Measurements from ENCODE around the gene CH25H.
A peak's percentile ranks its signal among the peaks of the same experiment; 100 is the strongest.
"Not testable (repeated sequence)": the region's sequence is repeated elsewhere in the genome, so short reads cannot be mapped to it uniquely, and the experiment has no call there.

Gene CH25H

DNA sequence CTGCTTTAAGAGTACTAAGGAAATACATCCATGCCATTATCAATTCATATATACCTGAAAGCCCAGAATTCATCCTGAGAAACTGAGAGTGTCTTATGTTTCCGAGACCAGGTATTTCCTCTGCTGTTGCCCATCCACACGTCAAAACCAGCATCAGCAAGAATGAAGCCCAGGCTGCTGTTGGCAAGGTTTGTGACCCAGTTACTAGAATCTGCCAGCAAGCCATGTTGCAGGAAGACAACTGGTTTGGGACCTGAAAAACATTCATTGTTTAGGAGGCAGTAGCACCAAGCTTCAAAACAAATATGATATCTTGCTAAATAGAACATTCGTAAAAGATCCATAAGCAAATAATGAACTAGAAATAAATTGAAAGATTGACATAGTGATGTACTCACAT, 21.0 kb upstream of the CH25H start:
- DNase-seq, result no peak

DNA sequence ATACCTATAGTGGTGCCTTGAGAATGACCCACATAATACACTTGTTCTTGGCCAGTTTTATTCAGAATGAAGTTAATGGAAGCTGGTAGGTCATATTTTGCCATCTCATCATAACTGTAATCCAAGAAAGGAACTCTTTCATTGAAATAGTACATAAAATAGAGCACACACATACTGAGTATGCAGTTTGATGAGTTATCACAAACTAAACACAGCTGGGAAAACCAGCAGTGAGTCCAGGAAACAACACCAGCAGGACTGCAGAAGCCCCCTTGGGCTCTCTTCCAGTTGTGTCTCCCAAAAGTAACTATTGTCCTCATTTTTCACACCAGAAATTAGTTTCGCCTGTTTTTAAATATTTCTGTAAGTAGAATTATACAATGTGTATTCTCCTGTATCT, 19.8 kb upstream of the CH25H start:
- no peak for DNase-seq

DNA sequence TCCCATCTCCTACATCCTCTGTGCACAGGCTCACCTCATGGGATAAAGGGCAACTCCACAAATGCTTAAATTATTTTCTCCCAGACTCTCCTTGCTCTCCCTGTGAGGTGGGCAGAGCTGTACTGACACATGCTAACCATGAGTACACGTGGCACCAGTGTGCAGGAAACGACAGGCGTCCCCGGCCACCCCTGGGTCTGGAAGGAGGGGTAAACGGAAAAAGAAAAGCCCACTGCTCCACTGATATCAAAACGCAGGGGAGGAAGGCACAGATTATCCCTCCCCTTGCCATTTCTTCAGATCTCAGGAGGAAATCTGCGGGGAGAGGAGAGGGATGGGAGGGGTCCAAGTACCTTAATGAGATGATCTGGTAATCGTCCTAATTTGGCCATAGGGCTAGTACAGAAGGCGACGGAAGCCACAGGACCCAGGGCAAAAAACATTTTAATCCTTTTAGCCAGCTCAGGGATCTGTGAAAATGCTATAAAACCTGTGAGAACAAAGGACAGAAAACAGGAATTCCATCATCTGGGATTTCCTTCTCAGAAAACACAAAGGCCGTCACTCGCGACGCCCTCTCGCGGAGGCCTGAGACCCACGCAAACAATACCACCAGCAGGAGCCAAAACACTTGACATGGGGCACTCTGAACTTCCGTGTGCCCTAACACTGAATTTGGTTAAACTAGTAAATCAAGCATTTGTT, 17.8 kb upstream of the CH25H start:
- DNase-seq, result no peak

DNA sequence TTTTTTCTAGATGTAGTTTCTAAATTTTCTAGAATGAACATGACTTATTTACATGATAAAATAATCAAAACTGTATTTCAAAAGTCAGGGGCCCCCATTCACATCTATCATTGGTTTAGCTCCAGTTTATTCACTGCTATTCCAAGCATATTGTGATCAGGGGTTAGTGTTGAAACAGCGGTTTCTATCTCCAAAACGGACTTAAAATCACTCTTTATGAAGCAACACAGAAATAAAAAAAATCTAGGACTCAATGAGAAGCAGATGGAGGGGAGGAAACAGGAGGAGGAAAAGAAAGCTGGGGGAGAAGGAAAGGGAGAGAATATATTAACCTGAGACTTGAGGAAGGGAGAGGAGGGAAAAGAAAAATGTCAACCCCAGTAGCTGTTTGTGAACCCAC, 14.8 kb upstream of the CH25H start:
- DNase-seq, result no peak

DNA sequence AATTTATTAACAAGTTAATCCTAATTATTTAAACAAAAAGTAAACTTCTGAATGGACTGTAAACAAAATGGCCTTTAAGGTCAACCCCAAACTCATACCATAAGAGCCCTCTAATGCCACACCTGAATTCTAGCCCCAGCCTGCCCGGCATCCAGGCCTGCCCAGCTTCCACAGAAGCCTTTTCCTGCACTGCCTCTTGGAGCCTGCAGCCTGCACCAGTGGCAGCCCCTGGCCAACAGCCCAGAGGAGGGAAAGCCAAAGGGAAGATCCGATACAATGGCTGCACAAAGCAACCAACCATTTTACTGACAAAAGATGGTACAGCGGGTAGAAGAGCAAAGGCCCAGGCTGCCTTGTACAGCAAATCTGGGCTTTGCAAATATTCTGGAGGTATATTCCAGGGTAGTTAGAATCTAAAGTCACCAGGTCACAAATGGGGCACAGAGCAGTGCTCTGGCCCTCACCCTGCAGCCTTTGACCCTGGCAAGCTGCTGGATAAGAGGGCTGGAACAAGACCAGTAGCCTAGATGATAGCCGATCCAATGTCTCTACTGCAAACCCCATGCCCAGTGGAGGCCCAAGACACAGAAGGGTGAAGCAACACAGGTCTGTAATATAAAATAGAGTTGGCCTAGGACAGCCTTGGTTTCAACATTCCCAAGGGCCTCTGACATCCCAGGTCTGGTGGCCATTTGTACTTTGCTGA, 12.5 kb upstream of the CH25H start:
- DNase-seq, result no peak

DNA sequence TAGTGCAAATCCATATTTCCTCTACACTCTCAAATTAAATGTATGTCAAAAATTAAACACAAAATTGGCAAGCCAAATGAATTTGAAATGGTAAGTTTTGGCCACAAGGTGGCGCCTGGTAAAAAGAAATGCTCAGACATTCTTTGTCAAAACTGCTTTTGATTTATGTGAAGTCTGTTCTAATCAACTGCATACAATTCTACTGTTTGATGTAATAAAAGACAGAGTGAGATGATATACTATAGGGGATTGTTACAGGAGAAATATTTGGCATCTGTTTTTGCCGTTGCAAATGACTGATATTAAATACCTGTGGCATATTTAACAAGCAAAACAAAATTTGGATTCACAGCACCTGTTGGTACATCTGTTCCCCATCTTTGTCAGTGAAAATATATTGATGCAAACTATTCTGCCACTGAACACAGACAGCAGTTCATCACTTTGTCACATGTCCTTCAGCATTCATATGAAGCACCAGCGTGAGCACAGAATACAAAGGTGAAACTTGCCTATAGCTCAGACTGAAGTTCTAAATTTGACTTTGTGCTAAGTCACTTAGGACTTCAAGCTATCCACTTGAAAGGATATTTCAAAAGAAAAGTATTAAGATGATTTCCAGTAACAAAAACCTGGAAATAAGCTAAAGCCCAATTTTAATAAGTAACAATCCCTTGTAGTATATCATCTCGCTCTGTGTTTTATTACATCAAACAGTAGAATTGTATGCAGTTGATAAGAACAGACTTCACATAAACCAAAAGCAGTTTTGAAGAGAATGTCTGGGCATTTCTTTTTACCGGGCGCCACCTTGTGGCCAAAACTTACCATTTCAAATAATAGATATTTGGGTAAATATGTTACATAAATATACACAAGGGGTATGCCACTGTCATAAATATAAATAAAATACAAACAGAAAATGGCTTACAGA, 10.2 kb upstream of the CH25H start:
- DNase-seq, result peak; percentile 72

DNA sequence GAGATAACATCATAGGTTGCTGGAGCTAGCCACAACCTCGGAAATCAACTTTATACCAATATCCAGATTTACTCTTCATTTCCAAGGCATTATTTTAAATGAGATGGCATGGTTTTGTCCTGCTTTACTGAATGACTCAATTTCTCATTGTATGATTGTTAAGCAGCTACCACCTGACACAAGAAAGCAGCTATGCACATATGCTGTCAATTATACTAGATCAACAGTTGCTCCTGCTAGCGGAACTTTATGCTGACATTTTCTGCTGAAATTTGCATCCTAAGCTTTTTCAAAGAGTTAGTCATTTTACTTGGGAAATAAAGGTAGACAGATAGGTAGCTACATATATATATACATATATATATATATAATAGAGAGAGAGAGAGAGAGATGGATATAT, 8.9 kb upstream of the CH25H start:
- DNase-seq, result no peak

DNA sequence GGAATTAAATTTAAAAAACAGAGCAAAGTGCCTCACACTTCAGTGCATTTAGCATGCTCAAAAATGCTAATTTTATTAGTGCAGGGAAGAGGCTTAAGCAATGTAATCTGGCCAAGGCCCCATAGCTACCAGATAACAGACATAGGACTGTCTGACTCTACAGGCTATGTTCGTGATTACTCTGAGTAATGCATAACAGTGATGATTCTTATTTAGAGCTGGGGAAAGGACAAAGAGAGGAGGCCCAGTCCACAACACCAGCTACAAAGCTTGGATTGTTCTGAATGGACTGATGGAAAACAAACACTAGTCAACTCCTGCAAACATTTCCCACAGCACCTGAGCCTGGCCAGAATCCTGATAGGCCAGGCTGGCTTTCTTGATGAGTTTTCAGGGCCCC, 8.4 kb upstream of the CH25H start:
- DNase-seq, result no peak

DNA sequence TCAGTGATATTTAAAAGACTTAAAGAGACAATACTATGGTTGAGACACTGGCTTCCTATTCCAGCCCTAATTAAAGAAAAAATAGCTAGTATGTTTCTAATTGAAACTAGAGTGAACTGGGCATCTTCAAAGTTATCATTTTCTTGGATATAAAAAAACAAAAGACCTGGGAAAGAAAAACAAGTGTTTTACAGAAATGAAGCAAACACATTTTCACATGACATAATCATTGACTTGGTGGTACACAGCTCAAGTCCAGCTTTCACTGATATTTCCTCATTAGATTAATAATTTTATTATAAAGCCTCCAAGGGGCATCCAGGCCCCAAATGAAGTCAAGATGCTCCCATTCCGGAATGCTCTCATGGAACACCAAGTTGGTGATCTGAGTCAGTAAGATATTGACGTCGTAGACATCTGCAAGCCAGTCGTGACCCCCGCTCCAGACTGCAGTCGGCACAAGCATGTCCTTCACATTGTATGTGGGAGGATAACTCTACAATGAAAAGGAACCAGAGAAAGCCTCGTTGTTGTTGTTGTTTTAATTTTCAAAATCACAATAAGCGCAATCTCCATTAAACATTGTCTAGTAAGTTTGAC, 7.5 kb upstream of the CH25H start:
- no peak for DNase-seq

DNA sequence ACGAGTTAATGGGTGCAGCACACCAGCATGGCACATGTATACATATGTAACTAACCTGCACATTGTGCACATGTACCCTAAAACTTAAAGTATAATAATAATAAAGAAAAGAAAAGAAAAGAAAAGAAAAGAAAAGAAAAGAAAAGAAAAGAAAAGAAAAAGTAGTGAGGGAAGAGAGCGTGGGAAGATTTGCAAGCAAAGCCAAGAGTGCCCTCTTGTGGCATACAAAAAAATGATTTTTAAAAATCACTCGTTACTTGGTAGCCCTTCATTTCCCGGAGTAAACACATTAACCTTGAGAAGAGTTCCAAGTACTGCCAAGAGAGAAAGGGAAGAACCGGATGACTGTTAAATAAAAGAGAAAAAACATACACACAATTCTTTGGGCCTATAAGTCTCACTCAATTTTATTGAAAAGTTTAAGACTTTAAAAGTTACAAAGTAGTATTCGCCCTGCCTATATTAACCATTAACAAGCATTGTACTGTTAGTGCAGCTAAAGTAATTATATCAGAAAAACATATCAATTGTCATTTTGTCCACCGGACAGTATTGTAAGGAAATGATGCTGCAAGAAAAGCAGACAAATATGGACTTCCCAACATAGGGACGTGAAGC, 6.2 kb upstream of the CH25H start:
- peak; percentile 64 for DNase-seq

DNA sequence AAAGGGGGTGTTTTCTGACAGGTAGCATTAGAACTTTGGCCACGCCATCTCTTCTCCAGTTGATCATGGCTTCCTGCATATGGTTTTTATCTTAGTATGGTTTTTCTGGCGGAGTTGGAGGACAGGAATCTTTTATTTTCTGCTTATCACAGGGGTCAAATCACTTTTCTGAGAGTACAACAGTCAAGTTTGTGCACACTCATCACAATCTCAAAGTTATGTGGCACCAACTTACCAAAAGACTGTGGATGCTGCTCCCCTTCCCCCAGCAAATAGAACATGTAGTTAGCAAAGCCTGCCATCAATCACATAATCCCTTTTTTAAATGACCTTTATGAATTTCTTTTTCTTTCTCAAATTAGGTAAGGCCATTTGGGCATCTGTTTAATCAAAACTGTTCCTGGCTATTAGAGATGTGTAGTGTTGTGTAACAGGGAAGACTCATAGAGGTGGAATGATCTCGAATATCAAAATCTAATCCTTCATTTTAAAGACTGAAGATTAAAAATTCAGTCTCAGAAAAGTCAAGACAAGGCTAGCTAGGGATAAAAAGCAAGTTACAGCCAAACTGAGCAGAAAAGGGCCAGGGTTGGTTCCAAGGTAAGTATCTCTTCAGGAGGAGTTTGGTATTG, 3.8 kb upstream of the CH25H start:
- no peak for DNase-seq

DNA sequence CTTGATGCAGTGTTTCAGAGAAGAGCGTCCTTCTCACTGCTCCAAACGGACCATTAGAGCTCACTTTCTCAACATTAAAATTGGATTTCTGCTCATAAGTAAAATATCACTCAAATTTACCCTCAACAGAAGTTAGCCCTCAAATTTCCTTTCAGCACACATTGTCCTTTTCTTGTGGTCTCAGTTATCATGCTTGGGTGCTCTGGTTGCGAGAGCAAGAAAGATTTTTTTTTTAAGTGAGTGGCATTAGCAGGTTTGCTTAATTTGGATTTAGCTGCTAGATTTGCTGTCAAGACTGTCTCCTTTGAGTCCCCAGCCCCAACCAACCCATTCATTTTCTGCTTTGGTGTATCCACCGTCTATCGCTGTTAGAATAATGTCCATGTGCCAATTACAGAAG, 2.6 kb upstream of the CH25H start:
- no peak for DNase-seq

DNA sequence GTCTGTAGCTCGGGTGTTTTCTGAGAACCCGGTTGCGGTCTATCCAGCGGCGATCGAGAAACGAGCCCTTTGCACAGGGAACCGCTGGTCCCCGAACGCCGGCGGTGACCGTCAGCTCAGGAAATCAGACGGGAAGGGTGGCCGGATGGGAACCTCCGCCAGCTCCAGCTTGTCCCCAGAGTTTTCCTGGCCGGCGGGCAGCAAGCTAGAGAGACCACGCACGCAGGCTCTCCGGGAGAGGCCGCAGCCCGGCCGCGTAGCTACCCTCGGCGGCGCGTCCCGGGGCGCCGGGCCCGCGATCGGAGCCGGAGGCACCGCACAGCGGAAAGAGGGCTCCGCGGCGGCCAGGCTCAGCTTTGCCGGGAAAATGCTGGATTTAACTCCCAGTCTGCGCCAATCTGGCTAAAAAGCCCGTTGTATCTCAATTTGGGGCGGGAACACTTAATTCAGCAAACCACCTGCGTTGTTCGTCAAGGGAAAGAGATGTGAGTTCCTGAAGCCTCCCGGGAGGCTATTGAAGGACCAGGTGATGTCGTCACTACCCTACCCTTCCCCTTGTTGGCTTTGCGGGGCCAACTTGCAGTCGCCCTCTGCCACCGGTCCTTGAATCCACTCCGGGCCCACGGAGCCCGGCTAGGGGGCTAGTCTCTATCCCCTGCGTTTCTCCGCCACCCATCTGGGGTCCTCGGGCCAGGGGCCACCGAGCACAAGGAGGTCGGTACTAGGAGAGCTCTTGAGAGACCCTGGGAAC, 859 bp upstream of the CH25H start:
- DNase-seq, result no peak

DNA sequence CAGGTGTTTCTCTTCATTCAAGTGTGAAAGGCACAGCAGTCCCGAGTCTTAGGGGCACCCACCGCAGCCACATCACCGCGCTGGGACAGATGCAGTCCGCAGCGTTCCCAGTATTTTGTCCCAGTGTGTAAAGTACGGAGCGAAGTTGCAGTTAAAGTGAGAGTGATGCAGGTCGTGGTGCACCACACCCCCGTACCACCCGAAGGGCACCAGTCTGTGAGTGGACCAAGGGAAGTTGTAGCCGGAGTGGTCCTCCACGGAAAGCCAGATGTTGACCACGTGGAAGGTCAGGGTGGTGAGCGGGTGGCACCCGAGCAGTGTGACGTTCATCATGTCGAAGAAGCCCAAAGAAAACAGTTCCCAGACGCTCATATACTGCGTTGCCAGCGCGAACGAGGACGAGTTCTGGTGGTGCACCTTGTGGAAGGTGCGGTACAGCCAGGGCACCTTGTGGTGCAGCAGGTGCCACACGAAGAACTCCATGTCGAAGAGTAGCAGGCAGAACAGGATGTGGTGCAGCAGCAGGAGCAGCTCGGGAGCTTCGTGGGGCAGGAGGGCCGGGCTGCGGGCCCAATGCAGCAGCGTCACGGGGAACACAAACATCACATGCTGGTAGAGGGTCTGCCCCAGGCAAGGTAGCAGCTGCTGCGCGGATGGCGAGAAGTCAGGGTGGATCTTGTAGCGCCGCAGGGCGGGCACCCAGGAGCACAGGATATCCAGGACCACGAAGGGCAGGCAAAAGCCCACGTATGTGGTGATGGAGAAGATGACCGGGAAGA, 526 bp downstream of the CH25H start:
- DNase-seq, result peak; percentile 26

DNA sequence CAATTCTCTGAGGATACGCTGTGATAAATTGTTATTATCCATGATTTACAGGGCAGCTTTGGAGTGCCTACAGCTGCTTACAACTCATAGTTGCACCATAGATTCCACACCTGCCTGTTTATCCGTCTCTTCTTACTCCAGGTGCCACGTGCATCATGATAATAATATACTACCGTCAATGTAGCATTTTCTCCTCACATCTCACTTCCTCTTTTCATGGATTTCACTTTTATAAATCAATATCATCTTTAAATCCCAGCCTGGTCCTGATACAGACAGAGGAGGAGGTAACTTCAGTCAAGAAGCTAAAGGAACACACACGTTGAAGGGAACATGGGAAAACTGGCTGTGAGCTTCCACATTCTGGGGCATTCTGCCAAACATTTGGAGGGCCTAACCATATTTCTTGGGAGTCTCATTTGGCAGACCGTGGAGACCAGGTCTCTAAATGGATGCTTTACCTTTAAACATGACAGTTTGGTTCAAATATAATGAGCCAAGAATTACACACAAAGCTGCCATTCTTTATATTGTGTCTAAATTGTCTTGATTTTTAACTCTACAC, 2.4 kb downstream of the CH25H start:
- DNase-seq, result no peak

DNA sequence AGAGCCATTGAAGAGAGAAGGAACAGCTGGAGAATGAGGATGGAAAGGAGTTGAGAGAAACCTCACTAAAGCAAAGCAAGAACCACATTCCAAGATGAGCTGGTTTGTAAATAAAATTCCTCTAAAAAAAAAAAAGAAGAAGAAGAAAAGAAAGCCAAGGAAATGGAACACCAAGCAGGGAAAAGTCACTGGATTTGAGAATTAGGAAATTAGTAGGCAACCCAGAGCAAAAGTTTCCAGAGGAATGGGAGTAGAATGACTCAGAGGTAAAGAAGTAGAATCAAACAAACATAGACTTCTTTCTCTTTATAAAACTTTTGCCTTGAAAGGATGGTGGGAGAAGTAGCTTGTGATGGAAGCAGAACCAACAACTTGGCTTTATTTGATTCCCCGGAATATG, 3.9 kb downstream of the CH25H start:
- no peak for DNase-seq

DNA sequence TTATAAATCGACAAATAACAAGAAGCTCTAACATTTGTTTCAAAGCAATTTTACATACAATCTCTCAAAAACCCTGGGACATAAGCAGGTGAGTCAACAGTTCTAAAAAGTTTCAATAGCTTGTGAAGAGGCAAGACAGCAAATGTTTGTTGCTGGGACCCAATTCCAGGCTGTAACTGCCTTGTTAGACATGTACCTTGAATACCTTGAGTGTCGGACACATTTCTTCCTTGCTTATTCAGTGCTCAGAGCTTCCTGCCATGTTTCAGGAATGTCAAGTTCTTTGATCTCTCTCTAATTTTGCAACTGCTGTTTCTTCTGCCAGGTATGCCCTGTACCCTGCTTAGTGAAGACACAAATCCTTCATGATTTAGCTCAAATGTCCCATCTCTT, 5.1 kb downstream of the CH25H start:
- no peak for DNase-seq

DNA sequence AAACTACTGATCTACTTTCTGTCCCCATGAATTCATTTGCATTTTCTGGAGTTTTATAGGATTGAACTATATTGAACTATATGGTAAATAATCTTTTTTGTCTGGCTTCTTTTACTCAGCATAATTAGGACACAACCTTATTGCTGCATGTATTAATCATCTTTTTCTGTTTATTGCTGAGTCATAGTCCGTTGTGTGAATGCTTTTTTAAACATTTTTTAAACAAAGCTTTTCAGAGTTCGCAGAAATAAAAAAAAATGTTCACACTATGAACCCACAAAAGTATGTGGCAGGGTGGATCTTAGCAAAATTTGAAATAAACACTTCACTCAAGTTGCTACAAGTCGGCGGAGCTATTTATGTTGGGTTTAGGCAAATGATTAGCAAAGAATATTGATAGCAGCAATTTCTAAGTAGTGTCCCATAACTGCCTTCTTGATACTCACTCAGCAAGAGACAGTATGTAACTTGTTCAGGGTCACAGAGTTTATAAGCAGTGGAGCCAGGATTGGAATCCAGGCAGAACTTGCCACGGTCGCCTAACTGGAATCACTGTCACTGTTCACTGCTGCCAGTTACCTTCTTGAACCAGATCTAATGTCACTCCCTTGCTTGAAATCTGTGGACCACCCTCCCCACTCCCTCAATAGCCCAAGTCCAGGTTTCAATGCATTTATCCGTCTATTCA, 5.6 kb downstream of the CH25H start:
- DNase-seq, result no peak

DNA sequence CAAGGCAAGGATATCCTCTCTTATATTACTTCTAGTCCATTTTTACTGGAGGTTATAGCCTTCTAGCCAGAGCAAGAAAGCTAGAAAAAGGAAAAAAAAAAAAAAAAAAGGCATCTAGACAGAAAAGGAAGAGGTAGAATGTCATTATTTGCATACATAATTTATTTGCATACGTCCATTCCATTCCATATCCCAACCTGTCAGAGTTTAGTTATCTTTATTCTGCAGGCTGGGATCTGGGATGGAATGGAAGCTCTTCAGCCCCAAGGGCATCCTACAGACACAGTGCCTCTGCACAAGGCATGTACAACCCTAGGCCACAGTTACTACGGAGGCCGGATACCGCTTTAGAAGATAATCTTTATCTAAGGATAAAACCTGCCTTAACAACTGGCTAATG, 9.6 kb downstream of the CH25H start:
- DNase-seq, result no peak

DNA sequence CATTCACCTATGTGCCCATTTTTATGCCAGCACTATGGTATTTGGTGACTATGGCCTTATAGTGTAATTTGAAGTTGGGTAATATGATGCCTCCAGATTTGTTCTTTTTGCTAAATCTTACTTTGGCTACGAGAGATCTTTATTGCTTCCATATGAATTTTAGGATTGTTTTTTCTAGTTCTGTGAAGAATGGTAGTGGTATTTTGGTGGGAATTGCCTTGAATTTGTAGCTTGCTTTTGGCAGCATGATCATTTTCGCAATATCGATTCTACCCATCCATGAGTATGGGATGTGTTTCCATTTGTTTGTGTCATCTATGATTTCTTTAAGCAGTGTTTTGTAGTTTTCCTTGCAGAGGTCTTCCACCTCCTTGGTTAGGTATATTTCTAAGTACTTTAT, 15.8 kb downstream of the CH25H start:
- DNase-seq, result not testable (repeated sequence)

Data from inflammatory macrophage treated with lipopolysaccharide for 4 hours (primary cell).